GM13977 (cell line): ENCODE data around the gene CCN2.

ENCODE experiments used
- DNase-seq: peaks from one replicate; pipeline ENCODE4 v3.0.0; 2012; ENCODE audit warnings: low spot score
- in situ Hi-C: fragments of 300-500 bp; cut with MboI; formaldehyde crosslinking; loops from one replicate; pipeline ENCODE4 v1.12.0; 2022; ENCODE audit warnings: low sequenced_read_pairs, low pct_unique_long_range_greater_than_20kb, mixed read lengths, inconsistent platforms; ENCODE audit not compliant: unreplicated experiment
- TF ChIP-seq, protein P1 (sequence below): IDR thresholded peaks from 2 replicates; pipeline ENCODE4 v1.5.1; 2012; ENCODE audit warnings: mild to moderate bottlenecking, control low read depth; ENCODE audit not compliant: insufficient read depth; ENCODE audit errors: extremely low read depth, missing control alignments

CCN2 gene

DNA sequence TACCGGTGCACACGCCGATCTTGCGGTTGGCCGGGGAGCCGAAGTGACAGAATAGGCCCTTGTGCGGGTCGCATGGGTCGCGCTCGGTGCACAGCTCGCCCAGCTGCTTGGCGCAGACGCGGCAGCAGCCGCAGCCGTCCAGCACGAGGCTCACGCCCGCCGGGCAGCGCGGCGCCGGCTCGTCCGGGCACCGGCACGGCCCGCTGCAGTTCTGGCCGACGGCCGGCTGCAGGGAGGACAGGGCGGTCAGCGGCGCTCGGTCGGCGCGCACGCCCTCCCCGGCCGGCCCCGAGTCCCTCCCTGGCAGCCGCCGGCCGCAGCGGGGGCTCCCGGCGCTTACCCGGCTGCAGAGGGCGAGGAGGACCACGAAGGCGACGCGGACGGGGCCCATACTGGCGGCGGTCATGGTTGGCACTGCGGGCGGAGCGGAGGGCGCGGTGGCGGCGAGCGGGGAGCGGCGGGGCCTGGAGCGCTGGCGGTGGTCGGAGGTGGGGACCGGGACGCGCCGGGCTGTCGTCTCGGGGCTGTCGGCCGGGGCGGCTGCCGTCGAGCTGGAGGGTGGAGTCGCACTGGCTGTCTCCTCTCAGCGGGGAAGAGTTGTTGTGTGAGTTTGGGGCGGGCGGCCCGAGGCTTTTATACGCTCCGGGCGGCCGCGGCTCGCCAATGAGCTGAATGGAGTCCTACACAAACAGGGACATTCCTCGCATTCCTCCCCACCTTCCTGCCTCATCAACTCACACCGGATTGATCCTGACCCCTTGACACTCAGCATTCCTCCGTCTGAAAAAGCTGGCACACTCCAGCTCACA is at the start of gene CCN2:
Gene CCN2, minus strand, starts transcription at position 606 of the 809 bp plus-strand sequence. Its CDS starts 200 bp downstream, at position 406.
- in situ Hi-C loops = no loop called here

DNA sequence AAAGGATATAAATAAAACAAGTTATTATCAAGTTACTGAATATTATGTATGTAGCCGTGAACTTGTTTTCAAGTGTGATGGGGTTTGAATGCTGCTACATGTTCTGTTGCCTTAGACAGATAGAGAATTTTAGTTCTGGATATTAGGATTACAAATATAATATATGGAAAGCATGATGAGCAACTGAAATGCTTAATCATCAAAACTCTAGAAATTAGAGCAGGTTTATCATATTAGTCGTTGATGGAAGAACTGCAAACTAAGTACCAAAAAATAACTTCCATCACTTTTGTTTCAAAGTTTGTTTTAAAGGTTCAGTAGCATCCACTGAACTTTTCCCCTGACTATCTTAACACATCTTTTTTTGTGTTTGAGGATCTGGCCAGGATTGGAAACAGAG is 49.1 kb upstream of the CCN2 start:
- no peak for DNase-seq
- TF ChIP-seq, protein P1, sequence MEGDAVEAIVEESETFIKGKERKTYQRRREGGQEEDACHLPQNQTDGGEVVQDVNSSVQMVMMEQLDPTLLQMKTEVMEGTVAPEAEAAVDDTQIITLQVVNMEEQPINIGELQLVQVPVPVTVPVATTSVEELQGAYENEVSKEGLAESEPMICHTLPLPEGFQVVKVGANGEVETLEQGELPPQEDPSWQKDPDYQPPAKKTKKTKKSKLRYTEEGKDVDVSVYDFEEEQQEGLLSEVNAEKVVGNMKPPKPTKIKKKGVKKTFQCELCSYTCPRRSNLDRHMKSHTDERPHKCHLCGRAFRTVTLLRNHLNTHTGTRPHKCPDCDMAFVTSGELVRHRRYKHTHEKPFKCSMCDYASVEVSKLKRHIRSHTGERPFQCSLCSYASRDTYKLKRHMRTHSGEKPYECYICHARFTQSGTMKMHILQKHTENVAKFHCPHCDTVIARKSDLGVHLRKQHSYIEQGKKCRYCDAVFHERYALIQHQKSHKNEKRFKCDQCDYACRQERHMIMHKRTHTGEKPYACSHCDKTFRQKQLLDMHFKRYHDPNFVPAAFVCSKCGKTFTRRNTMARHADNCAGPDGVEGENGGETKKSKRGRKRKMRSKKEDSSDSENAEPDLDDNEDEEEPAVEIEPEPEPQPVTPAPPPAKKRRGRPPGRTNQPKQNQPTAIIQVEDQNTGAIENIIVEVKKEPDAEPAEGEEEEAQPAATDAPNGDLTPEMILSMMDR = no peak
- in situ Hi-C loops = no loop called here

More for the DNA sequence above, at the start of gene CCN2:
- DNase-seq = peak; percentile 37
- TF ChIP-seq, protein P1 = no peak

DNA sequence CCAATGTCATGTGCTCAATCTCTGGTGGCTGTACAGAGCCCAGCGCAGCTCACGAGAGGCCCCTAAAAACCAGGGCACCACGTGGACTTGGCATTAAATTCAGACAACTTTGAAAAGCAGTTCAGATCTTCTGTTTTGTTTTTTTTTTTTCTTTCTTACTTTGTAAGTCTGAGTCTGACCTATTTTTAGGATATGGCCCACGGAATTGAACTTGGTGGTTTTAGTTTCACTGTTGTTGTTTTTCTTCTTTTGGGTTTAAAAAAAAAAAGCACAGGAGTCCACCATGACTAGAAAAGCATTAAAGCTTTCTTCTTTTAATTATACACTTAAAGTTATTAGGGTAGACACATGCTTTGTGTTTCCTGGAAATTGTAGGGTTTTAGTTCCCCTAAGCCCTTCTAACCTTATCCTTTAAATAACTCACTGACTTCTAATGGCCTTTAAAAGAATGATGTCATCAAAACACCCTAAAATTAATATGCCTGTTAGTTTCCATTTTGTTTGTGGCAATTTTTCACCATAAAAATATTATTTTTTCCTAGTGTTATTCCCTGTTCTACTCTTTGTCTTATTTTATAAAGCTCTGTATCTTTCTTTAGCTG is 48.5 kb upstream of the CCN2 start:
- no peak for DNase-seq
- TF ChIP-seq, protein P1 = no peak
- in situ Hi-C loops = no loop called here

GRCh38 chr6:131998255-131998982 is 47.2 kb upstream of the CCN2 start:
- TF ChIP-seq, protein P1 = no peak
- DNase-seq = no peak
- in situ Hi-C loops = no loop called here

DNA sequence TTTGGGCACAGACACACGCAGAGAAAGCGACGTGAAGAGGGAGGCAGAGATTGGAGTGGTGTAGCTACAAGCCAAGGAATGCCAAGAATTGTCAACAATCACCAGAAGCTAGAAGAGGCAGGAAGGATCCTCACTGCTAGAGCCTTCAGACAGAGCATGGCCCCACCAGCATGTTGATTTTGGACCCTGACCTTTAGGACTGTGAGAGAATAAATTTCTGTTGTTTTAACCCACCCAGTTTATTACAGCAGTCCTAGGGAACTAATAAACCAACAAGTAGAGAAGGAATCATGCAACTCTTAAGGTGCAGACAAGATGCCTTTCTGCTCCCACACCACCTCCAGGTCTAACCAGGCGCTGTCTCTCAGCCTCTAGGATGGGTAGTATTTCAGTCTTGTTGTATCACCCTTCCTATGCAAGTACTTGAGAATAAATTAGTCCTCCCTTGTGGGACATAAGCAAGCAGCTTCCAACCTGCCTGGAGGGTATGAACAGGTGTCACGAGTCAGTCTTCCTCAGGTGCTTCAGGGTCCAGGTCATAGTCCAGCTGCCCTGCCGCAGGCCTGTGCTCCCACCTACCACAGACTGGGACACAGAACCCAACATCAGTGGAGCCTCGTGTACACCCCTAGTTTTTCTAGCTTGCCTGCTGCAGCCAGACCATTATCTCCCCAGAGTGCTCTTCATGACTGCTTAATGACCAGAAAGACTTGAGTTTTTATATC is 46.4 kb upstream of the CCN2 start:
- DNase-seq = no peak
- TF ChIP-seq, protein P1 = no peak
- in situ Hi-C loops = no loop called here

GRCh38 chr6:131995917-131996316 is 44.7 kb upstream of the CCN2 start:
- in situ Hi-C loops = no loop called here
- no peak for DNase-seq

More at GRCh38 chr6:131995917-131996316, 44.7 kb upstream of the CCN2 start:
- TF ChIP-seq, protein P1 = no peak
